ENCODE measurements around the gene UBAC2.

Gene UBAC2

GRCh38 chr13:99353246-99353600 is 152.6 kb downstream of the UBAC2 start:
- DNase-seq (ENCODE audit: low read depth) = no peak
- no peak for TF ChIP-seq CTCF (conservative IDR thresholded peaks at IDR 0.05; ENCODE audit: low read depth, low read length)
- no peak overlapping the region for H3K4me3 ChIP-seq (ENCODE audit: low read depth, low read length)

- DNase-seq (ENCODE audit: low read depth) = peak; percentile 25
- no peak for TF ChIP-seq CTCF (conservative IDR thresholded peaks at IDR 0.05; ENCODE audit: low read depth, low read length)
- no peak overlapping the region for H3K4me3 ChIP-seq (ENCODE audit: low read depth, low read length)
These were observed 153.2 kb downstream of the UBAC2 start for GRCh38 chr13:99353836-99354235.

DNA sequence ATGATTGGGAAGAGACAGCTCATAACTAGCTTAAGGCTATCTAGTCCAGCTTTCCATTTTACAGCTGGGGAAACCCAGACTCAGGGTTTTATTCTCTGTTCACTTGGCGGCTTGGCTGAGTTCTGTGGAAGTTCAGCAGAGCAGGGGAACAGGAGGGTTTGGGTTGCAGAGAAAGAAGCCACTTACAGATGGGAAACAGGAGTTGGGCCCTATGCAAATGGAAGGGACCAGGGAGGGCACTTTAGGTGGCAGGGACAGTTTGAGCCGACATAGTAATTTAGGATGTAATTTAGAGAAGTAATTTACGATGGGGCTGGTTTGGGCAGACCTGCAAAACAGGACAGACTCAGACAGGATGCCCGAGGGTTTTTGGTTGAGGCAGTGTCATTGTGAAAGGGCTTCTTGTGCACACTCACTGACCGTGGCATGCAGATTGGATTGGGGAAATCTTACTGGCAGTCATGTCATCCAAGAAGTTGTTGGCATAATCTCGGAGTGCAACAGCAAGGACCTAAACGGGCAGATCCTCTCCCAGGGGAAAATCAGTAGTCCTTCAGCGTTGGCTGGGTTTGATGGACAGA is 153.8 kb downstream of the UBAC2 start:
- no peak for TF ChIP-seq CTCF (conservative IDR thresholded peaks at IDR 0.05; ENCODE audit: low read depth, low read length)
- no peak for DNase-seq (ENCODE audit: low read depth)
- H3K4me3 ChIP-seq (ENCODE audit: low read depth, low read length) = no peak overlapping the region

GRCh38 chr13:99355267-99356011 is 154.8 kb downstream of the UBAC2 start:
- no peak for DNase-seq (ENCODE audit: low read depth)
- no peak for TF ChIP-seq CTCF (conservative IDR thresholded peaks at IDR 0.05; ENCODE audit: low read depth, low read length)

DNA sequence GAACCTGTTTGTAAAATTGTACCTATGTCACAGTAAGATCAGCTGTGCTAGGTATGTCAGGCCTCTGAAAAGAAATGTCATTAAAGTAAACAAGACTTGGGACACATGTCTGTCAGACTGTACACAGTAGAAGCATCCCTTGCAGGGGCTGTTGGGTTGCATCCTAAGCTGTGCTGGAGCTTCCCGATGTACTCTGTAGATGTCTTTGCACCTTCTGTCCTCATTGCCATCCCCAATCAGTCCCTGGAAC is 155.3 kb downstream of the UBAC2 start:
- H3K4me3 ChIP-seq (ENCODE audit: low read depth, low read length) = peak overlapping the region; percentile 17
- TF ChIP-seq CTCF (conservative IDR thresholded peaks at IDR 0.05; ENCODE audit: low read depth, low read length) = no peak
- DNase-seq (ENCODE audit: low read depth) = no peak

More at GRCh38 chr13:99355267-99356011, 154.8 kb downstream of the UBAC2 start:
- H3K4me3 ChIP-seq (ENCODE audit: low read depth, low read length) = no peak overlapping the region

- TF ChIP-seq CTCF (conservative IDR thresholded peaks at IDR 0.05; ENCODE audit: low read depth, low read length) = no peak
- DNase-seq (ENCODE audit: low read depth) = peak; percentile 97
- peak overlapping the region; percentile 17 for H3K4me3 ChIP-seq (ENCODE audit: low read depth, low read length)
These were observed 155.8 kb downstream of the UBAC2 start for GRCh38 chr13:99356262-99357091.
